Frontal cortex (tissue), 1 donor: ENCODE results near the gene RARA. TPM values are rescaled to one million over a fixed set of nuclear protein-coding genes. Genes with fewer than 3 reads are reported as not detected.

ENCODE experiments used
- small RNA-seq: library from RNA; depleted of rRNA; stranded (forward); fragments of <200 nt; gene quantifications from one replicate; pipeline ENCODE3, GENCODE V24; 2014
- total RNA-seq: library from RNA; depleted of rRNA; stranded (reverse); fragments of >200 nt; gene quantifications from one replicate; pipeline ENCODE4 v1.2.3, GENCODE V29; 2014

RARA gene
- total RNA-seq, 1 donor from 2014 or later, result 4.9 TPM

Small RNA genes within 50 kb of the gene (small RNA-seq; reads per million reads assigned to genes)
- gene RF00019, result not detected
- not detected for gene RNA5SP441

Other genes with a start within 250 kb of the RARA start
- 90.5 TPM for gene THRA, start 246.2 kb upstream of the RARA start, total RNA-seq
- gene NR1D1, start 208.6 kb upstream of the RARA start, total RNA-seq, result under 0.01 TPM
- gene MSL1, start 187.2 kb upstream of the RARA start, total RNA-seq, result 81.5 TPM
- gene CASC3, start 168.6 kb upstream of the RARA start, total RNA-seq, result 38.3 TPM
- 12.6 TPM for gene RAPGEFL1, start 131.7 kb upstream of the RARA start, total RNA-seq
- 5.3 TPM for gene WIPF2, start 89.9 kb upstream of the RARA start, total RNA-seq
- 2.4 TPM for gene CDC6, start 21.3 kb upstream of the RARA start, total RNA-seq
- not detected for gene GJD3, start 55.6 kb downstream of the RARA start, total RNA-seq
- gene TOP2A, start 108.7 kb downstream of the RARA start, total RNA-seq, result 19.6 TPM
- 7.3 TPM for gene IGFBP4, start 134.3 kb downstream of the RARA start, total RNA-seq
- not detected for gene TNS4, start 192.4 kb downstream of the RARA start, total RNA-seq